Karpas-422 (cell line): ENCODE data around the gene PATL2. TPM values are rescaled to one million over a fixed set of nuclear protein-coding genes. Genes with fewer than 3 reads are reported as not detected.

Source experiments
- DNase-seq: peaks from one replicate; pipeline ENCODE4 v3.0.0-alpha.2; 2015
- H2AFZ ChIP-seq: fragments of 200-600 bp; sonication (generic); 2 replicates; pipeline ENCODE4 v1.6.1; 2014; ENCODE audit warnings: antibody characterized with exemption, low read length, mixed read lengths
- H3K27ac ChIP-seq: fragments of 200-600 bp; sonication (generic); 2 replicates; pipeline ENCODE4 v1.5.1; 2014; ENCODE audit warnings: mild to moderate bottlenecking, low read length, moderate library complexity
- H3K27me3 ChIP-seq: fragments of 200-600 bp; sonication (generic); 2 replicates; pipeline ENCODE4 v1.6.1; 2014; ENCODE audit warnings: low read length, mixed read lengths
- H3K36me3 ChIP-seq: fragments of 200-600 bp; sonication (generic); 2 replicates; pipeline ENCODE4 v1.6.1; 2014; ENCODE audit warnings: low read length, mixed read lengths; ENCODE audit not compliant: insufficient read depth
- H3K4me1 ChIP-seq: fragments of 200-600 bp; sonication (generic); 2 replicates; pipeline ENCODE4 v1.6.1; 2014; ENCODE audit warnings: mild to moderate bottlenecking, low read length, mixed read lengths
- H3K4me2 ChIP-seq: fragments of 200-600 bp; sonication (generic); 2 replicates; pipeline ENCODE4 v1.6.1; 2014; ENCODE audit warnings: low read length, low read depth, mild to moderate bottlenecking; ENCODE audit not compliant: poor library complexity, severe bottlenecking
- H3K4me3 ChIP-seq: fragments of 200-600 bp; sonication (generic); 2 replicates; pipeline ENCODE4 v1.5.1; 2014; ENCODE audit warnings: mild to moderate bottlenecking, antibody characterized with exemption, low read length, mixed read lengths
- H3K79me2 ChIP-seq: fragments of 200-600 bp; sonication (generic); 2 replicates; pipeline ENCODE4 v1.6.1; 2014; ENCODE audit warnings: mild to moderate bottlenecking, low read length, mixed read lengths
- H3K9ac ChIP-seq: fragments of 200-600 bp; sonication (generic); 2 replicates; pipeline ENCODE4 v1.6.0; 2014; ENCODE audit warnings: low read length
- H3K9me2 ChIP-seq: fragments of 200-600 bp; sonication (generic), shearing (Covaris generic); replicated peaks from 2 replicates; pipeline ENCODE4 v1.6.0; 2014; ENCODE audit warnings: mild to moderate bottlenecking, low read length, moderate library complexity; ENCODE audit not compliant: insufficient read depth
- H3K9me3 ChIP-seq: fragments of 300-700, 200-600 bp; sonication (generic); 2 replicates; pipeline ENCODE4 v1.6.1; 2014; ENCODE audit warnings: low read length, mixed read lengths
- H4K20me1 ChIP-seq: fragments of 200-600 bp; sonication (generic); 2 replicates; pipeline ENCODE4 v1.6.1; 2014; ENCODE audit warnings: mild to moderate bottlenecking, antibody characterized with exemption, low read length, low read depth; ENCODE audit not compliant: insufficient read depth
- total RNA-seq: library from RNA; depleted of rRNA; stranded (reverse); fragments of >200 nt; shearing (Covaris generic); gene quantifications from 2 replicates; pipeline ENCODE4 v1.2.3, GENCODE V29; 2014; ENCODE audit warnings: low replicate concordance

Gene PATL2
- total RNA-seq, 1 experiment from 2014 or later: 5.0 TPM

DNA sequence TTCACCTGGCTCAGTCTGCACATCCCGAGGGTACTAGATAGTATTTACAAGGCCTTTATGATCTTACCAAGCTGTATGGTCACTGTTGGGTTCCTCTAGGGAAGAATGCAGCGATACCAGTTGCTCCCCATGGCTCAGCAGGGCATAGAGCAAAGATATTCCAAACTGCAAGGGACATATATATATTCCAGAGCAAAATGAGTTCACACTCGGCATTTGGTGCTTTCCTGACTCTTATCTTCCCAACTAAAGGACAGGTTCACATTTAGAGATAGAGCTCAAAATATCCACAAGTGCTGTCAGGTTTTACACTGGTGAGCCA is 44.1 kb downstream of the PATL2 start:
- Histone ChIP-seq H3K4me1 (peaks cover 28% of the 10 kb centered on the region), H3K79me2 (peaks cover 9% of the 10 kb centered on the region), H3K27ac (no peak overlapping the region), H3K9ac (0 out of 2 replicates have a peak overlapping the region, but pooled peaks have one; percentile 12), H3K27me3 (no peaks in the 10 kb centered on the region), H3K9me3 (no peaks in the 10 kb centered on the region), H3K4me3 (no peak overlapping the region), H3K4me2 (no peak overlapping the region), H4K20me1 (no peaks in the 10 kb centered on the region), H3K36me3 (no peaks in the 10 kb centered on the region), H3K9me2 (no peaks in the 10 kb centered on the region), H2AFZ (peak overlapping the region; percentile 46)
- no peak for DNase-seq

DNA sequence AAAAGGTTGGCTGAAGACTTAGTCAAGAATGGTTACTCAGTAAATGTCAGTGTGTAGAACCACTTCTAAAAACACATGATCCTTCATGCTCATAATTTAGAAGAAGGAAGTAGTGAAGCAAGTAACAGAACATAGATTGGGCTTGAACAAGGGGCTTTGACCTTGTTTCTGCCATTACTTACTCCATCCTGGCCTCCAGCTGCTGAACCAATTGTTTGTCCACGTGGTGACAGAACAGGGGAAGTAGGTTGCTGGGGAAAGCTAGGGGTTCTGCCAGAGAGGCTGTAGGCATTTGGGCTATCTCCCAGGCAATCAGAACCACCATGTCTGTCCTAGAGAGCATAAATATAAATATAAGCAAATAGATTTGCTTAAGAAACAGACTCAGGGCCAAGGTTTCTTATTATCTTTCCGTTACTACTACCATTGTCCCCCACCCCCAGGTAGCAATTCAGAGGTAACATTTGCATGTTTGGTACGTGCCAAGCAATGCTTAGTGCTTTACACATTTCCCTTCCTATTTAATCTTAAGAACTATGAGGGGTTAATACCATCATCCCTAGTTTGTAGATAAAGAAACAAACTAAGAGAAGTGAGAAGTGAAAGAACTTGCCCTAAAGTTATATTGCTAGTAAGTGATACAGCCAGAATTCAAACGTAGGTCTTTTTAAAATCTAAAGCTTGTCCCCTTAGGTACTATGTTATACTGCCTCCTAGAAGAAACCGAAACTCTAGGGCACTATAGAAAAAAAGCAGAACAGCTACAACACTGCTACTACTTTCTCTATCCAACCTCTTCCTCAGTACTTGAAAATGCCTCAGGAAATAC is 44.7 kb downstream of the PATL2 start:
- Histone ChIP-seq H3K9ac (0 out of 2 replicates have a peak overlapping the region, but pooled peaks have one; percentile 12), H3K27ac (no peak overlapping the region), H4K20me1 (no peaks in the 10 kb centered on the region), H3K4me1 (peaks cover 34% of the 10 kb centered on the region), H3K4me3 (no peak overlapping the region), H3K4me2 (peak overlapping the region; percentile 29), H3K27me3 (no peaks in the 10 kb centered on the region), H2AFZ (peak overlapping the region; percentile 46), H3K79me2 (peaks cover 15% of the 10 kb centered on the region), H3K9me2 (no peaks in the 10 kb centered on the region), H3K36me3 (no peaks in the 10 kb centered on the region), H3K9me3 (no peaks in the 10 kb centered on the region)
- DNase-seq: peak; percentile 45

DNA sequence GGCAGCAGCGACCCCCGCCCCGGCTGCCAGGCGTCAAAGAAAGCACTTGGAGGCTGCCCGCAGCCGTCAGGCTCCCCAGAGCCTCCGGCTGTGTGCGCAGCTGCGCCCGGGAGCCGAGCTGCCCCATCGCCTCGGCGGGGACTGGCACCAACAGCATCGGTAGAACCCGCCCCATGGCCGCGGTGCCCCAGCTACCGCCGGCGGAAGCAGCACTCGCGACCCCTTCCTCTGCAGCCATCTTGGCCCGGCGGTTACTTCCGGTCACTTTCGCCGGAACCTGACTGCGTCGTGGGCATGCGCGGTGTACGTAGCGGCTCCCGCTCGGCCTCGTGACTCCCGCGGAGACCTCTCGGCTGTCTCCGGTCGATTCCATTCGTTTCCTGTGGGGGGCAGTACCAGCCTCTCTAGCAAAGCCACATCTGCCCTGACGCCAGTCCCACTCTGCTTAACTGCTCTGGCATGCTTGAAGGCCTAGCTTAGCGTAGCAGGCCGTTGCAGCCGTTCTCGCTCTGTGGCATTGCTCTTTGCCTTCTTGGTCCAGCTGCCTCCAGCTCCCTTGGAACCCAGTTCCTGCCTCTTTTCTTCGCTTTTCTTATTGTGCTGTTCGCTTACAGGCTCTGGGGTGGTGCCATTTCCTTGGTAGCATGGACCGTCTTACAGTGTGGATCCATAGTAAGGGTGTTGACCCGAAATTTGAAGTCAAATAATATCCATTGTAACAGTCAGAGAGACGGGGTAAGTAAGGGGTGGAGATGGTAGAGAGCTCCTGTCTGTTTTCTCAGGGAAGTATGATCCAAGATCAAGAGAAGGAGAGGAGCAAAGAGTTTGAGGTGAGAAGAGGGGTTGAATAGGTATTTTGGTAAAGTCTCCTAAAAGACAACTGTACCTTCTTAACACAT is 47.5 kb downstream of the PATL2 start, which contains the start of gene SPG11:
Gene SPG11 (minus strand): TSS at position 253 of the 899 bp plus-strand sequence. CDS start 15 bp downstream, at position 238.
- peak within 1 kb of the TSS; percentile 88 for H3K27ac ChIP-seq
- peak within 1 kb of the TSS; percentile 96 for H3K4me2 ChIP-seq
- H3K27me3 ChIP-seq: no peaks in the 10 kb centered on the region
- peak within 1 kb of the TSS; percentile 77 for H3K4me3 ChIP-seq
- peaks cover 38% of the 10 kb centered on the region for H3K4me1 ChIP-seq
- H4K20me1 ChIP-seq: no peaks in the 10 kb centered on the region
- H3K9me3 ChIP-seq: no peaks in the 10 kb centered on the region
- peaks cover 35% of the 10 kb centered on the region for H3K79me2 ChIP-seq
- peaks cover 19% of the 10 kb centered on the region for H3K36me3 ChIP-seq
- peak; percentile 99 for DNase-seq
- H2AFZ ChIP-seq: peak within 1 kb of the TSS; percentile 95
- no peaks in the 10 kb centered on the region for H3K9me2 ChIP-seq
- H3K9ac ChIP-seq: peak within 1 kb of the TSS; percentile 96

DNA sequence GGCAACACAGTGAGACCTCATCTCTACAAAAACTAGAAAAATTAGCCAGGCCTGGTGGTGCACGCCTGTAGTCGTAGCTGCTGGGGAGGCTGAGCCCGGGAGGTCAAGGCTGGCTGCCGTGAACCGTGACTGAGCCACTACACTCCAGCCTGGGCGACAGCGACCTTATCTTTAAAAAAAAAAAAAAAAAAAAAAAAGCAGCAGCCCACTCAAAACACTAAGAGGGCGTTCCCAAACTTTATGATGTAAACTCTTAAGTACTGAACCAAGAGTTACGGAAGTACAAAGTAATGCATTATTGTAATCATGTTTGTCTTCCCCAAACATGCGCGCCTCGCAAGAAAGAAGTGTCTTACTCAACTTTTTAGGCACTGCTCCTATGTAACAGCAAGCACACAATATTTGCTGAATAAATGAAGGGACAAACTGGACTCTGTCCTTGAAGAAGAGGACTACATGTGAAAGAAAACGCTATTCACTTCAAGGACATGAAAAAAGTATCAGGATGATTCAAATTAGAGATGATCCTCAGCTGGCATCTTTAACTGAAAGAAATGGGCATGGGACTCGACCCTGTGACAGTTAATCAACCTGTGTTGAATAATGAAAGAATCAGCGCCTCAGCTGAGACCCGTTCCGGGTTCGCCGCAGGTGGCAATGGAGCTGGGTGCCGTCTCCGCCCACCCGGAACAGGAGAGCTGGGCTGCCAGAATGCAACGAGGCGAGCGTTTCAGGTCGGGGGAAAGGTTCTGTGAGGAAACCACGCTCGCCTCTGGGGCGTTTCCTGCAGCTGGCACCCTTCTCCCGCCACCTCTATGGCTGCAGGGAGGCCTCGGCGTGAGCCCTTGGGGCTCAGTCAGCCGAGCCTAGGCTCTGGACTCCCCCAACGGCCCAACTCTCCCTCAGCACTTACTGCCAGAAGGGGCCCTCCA is 48.4 kb downstream of the PATL2 start:
- peak overlapping the region; percentile 77 for H3K4me3 ChIP-seq
- H3K27ac ChIP-seq: peak overlapping the region; percentile 88
- peak overlapping the region; percentile 25; the same call in 1 of the 2 replicates for H2AFZ ChIP-seq
- DNase-seq: peak; percentile 94
- peak overlapping the region; percentile 96 for H3K4me2 ChIP-seq
- no peaks in the 10 kb centered on the region for H4K20me1 ChIP-seq
- no peaks in the 10 kb centered on the region for H3K9me2 ChIP-seq
- peak overlapping the region; percentile 96 for H3K9ac ChIP-seq
- peaks cover 35% of the 10 kb centered on the region for H3K79me2 ChIP-seq
- peaks cover 38% of the 10 kb centered on the region for H3K4me1 ChIP-seq
- no peaks in the 10 kb centered on the region for H3K9me3 ChIP-seq
- no peaks in the 10 kb centered on the region for H3K27me3 ChIP-seq
- peaks cover 22% of the 10 kb centered on the region for H3K36me3 ChIP-seq

DNA sequence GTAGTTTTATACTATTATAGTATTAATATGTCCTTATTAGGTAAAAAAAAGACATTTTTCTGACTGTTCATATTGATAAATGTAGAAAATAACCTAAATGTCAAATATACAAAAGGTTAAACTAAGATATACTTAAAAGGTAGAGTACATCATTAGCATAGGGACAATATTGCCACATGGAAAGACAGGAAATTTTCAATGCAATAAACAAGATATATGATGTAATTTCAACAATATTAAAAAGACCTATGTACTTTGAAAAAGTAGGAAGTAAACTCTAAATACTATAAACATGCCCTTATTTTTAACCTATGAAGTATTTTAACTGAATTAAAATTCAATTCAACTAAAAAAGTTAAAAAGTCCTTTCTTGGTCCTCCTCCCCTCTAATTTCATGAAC is 49.5 kb downstream of the PATL2 start:
- peaks cover 35% of the 10 kb centered on the region for H3K79me2 ChIP-seq
- H3K4me2 ChIP-seq: peak overlapping the region; percentile 96
- peak overlapping the region; percentile 96 for H3K9ac ChIP-seq

DNA sequence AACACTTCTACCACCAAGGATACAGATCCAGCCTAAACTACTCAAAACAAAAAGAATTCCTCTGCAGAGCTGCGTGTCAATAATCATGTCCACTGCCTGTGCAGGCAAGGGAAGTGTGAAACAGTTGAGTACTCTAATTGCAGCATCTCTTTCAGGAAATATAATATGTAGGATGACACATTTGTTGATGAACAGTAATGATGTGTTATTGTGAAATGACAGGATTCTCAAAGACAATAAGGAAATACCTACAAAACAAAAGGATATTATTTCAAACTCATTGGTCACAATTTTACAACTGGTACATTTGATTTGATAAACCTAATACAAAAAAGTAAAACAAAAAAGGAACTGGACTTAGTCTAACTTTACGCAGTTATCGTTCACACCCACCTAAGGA is 52.1 kb downstream of the PATL2 start:
- Histone ChIP-seq H3K9me3 (no peaks in the 10 kb centered on the region), H3K4me3 (no peak overlapping the region), H3K4me1 (peaks cover 18% of the 10 kb centered on the region), H3K36me3 (peaks cover 52% of the 10 kb centered on the region), H3K4me2 (no peak overlapping the region), H3K27ac (no peak overlapping the region), H3K27me3 (no peaks in the 10 kb centered on the region), H3K9ac (no peak overlapping the region), H2AFZ (no peak overlapping the region), H3K9me2 (no peaks in the 10 kb centered on the region), H3K79me2 (peaks cover 37% of the 10 kb centered on the region), H4K20me1 (no peaks in the 10 kb centered on the region)
- DNase-seq: no peak

More for the DNA sequence above, 49.5 kb downstream of the PATL2 start:
- no peaks in the 10 kb centered on the region for H4K20me1 ChIP-seq
- H3K9me2 ChIP-seq: no peaks in the 10 kb centered on the region
- no peaks in the 10 kb centered on the region for H3K9me3 ChIP-seq
- peak overlapping the region; percentile 88; the same call in 1 of the 2 replicates for H3K27ac ChIP-seq
- peak overlapping the region; percentile 77 for H3K4me3 ChIP-seq
- no peaks in the 10 kb centered on the region for H3K27me3 ChIP-seq
- H3K36me3 ChIP-seq: peaks cover 33% of the 10 kb centered on the region
- H2AFZ ChIP-seq: no peak overlapping the region
- H3K4me1 ChIP-seq: peaks cover 32% of the 10 kb centered on the region
- DNase-seq: no peak

DNA sequence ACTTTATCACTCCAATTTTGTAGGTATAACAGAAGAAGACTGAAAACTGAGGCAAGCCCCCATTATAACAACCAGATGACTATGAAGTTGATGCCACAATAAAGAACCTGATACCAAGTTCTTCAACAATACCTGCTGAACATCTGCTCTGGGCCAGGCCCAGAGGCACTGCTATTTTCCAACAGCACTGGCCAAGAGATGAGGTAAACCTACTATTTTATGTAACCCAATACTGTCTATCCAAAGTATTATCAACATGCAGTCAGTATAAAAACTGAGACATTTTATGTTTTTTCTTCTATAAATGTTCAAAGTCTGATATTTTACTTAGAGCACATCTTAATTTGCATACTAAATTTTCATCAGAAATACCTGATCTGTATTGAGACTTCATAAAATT is 53.7 kb downstream of the PATL2 start:
- no peaks in the 10 kb centered on the region for H3K9me2 ChIP-seq
- H3K27me3 ChIP-seq: no peaks in the 10 kb centered on the region
- no peak overlapping the region for H3K9ac ChIP-seq
- peaks cover 33% of the 10 kb centered on the region for H3K79me2 ChIP-seq
- peaks cover 13% of the 10 kb centered on the region for H3K4me1 ChIP-seq
- no peak overlapping the region for H3K4me3 ChIP-seq
- H3K4me2 ChIP-seq: no peak overlapping the region
- H3K27ac ChIP-seq: no peak overlapping the region
- H2AFZ ChIP-seq: no peak overlapping the region
- no peaks in the 10 kb centered on the region for H4K20me1 ChIP-seq
- no peaks in the 10 kb centered on the region for H3K9me3 ChIP-seq
- peaks cover 52% of the 10 kb centered on the region for H3K36me3 ChIP-seq
- no peak for DNase-seq
